ENCODE measurements around the gene USP7. TPM values are rescaled to one million over a fixed set of nuclear protein-coding genes. Genes with fewer than 3 reads are reported as not detected.

USP7 gene
- total and polyA plus RNA-seq, 8 donors: 13.0 to 56.5 (median 39.8) TPM

GRCh38 chr16:8912793-8913192 lies 50.9 kb downstream of the USP7 start:
- FAIRE-seq: no peak
- H3K36me3 ChIP-seq: peaks cover 0 to 51% (median 7%) of the 10 kb centered on the region in 3 donors
- 92 to 98% methylated on average over 4 of the region's 4 CpGs for WGBS, 2 donors

GRCh38 chr16:8910811-8911210 lies 52.9 kb downstream of the USP7 start:
- ATAC-seq: no peak
- intact Hi-C loops (cut with DNase I): no loop called here

More at GRCh38 chr16:8912793-8913192, 50.9 kb downstream of the USP7 start:
- no peak for ATAC-seq
- no peak for DNase-seq
- no peaks in the 10 kb centered on the region for H3K9me3 ChIP-seq
- intact Hi-C loops (cut with DNase I): no loop called here
- no peaks in the 10 kb centered on the region for H3K27me3 ChIP-seq
- peaks cover 8 to 23% (median 17%) of the 10 kb centered on the region in 3 donors for H3K4me1 ChIP-seq
- no peak for TF ChIP-seq CTCF (IDR thresholded peaks at IDR 0.05)
- no peak overlapping the region for H3K4me3 ChIP-seq
- H3K27ac ChIP-seq: no peak overlapping the region

GRCh38 chr16:8908810-8909468 lies 54.8 kb downstream of the USP7 start:
- 87 to 91% methylated on average over 8 of the region's 8 CpGs for WGBS, 2 donors
- H3K27ac ChIP-seq: no peak overlapping the region
- DNase-seq: no peak

More at GRCh38 chr16:8910811-8911210, 52.9 kb downstream of the USP7 start:
- H3K27me3 ChIP-seq: no peaks in the 10 kb centered on the region
- FAIRE-seq (no peak), DNase-seq (no peak)
- H3K4me3 ChIP-seq: no peak overlapping the region
- H3K36me3 ChIP-seq: peaks cover 0 to 64% (median 10%) of the 10 kb centered on the region in 3 donors
- no peaks in the 10 kb centered on the region for H3K9me3 ChIP-seq
- 54 to 63% methylated on average over 1 of the region's 1 CpG for WGBS, 2 donors
- no peak overlapping the region for H3K27ac ChIP-seq
- no peak for TF ChIP-seq CTCF (IDR thresholded peaks at IDR 0.05)
- H3K4me1 ChIP-seq: peaks cover 8 to 23% (median 17%) of the 10 kb centered on the region in 3 donors

GRCh38 chr16:8907096-8907495 lies 56.6 kb downstream of the USP7 start:
- peaks cover 0 to 83% (median 31%) of the 10 kb centered on the region in 3 donors for H3K36me3 ChIP-seq
- DNase-seq (no peak), FAIRE-seq (no peak), ATAC-seq (no peak)
- H3K9me3 ChIP-seq: no peaks in the 10 kb centered on the region
- H3K4me1 ChIP-seq: peaks cover 0 to 13% (median 11%) of the 10 kb centered on the region in 3 donors
- intact Hi-C loops (cut with DNase I): no loop called here
- H3K4me3 ChIP-seq: no peak overlapping the region
- no peak overlapping the region for H3K27ac ChIP-seq
- TF ChIP-seq CTCF (IDR thresholded peaks at IDR 0.05): no peak
- 74 to 87% methylated on average over 4 of the region's 4 CpGs for WGBS, 2 donors
- H3K27me3 ChIP-seq: no peaks in the 10 kb centered on the region

More at GRCh38 chr16:8908810-8909468, 54.8 kb downstream of the USP7 start:
- Histone ChIP-seq H3K9me3 (no peaks in the 10 kb centered on the region), H3K4me3 (no peak overlapping the region), H3K4me1 (peaks cover 0 to 23% (median 17%) of the 10 kb centered on the region in 3 donors), H3K36me3 (peaks cover 0 to 69% (median 14%) of the 10 kb centered on the region in 3 donors), H3K27me3 (no peaks in the 10 kb centered on the region)
- FAIRE-seq (no peak), ATAC-seq (no peak)
- TF ChIP-seq CTCF (IDR thresholded peaks at IDR 0.05): no peak
- intact Hi-C loops (cut with DNase I): no loop called here
